ENCODE results near the gene PRIMA1. TPM values are rescaled to one million over a fixed set of nuclear protein-coding genes. Genes with fewer than 3 reads are reported as not detected.
A peak's percentile ranks its signal among the peaks of the same experiment; 100 is the strongest.

The PRIMA1 gene
- total RNA-seq, 6 experiments from 2014 or later: 0.31 to 0.95 (median 0.43) TPM; not detected in 2

DNA sequence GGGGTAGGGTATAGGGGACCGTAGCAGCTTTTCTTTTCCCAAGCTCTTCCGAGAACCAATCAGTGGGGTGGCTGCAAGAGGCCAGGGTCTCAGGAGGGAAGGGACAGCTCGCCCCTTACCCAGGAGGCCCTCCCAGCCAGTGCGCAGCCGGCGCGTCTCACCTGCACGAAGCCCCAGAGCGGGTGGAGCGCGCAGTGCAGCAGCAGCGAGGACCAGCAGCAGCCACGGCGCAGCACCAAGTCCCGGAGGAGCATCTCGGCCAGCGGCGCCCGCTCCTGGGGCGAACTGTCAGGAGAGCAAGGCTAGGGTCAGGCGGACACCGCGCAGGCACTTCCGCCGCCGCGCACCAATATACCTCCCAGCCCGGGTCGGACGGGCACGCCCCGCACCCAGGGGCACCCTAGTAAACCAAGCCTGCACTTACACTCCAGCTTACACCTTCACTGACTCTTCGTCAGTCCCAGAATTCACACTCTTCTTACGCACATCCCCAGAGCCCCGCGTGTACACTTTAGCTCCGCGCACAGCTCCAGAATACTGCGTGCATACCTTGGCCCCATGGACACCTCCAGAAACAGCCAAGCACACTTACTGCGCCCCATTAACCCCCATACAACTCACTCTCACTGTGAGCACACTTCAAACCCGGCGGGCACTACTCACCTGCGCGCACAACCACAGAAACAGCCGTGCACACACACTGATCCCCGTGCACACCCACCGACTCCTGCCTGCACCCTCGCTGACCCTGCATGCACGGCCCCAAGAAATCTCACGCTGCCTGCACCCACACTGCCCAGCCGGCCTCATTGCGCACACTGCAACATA is 606 bp downstream of the PRIMA1 start:
- no peak overlapping the region for H3K27ac ChIP-seq
- DNase-seq (no peak), ATAC-seq (peak in 1 of 4 donors; percentile 5)
- peaks cover 0 to 11% (median 0%) of the 10 kb centered on the region in 4 donors for H3K4me1 ChIP-seq
- intact Hi-C loops (cut with DNase I): no loop called here
- 12% methylated on average over 23 of the region's 52 CpGs for WGBS (ENCODE audit: insufficient coverage, low coverage, low lambda C conversion rate, missing lambda C conversion rate)
- no peak overlapping the region for H3K4me3 ChIP-seq
- no peaks in the 10 kb centered on the region for H3K9me3 ChIP-seq
- TF ChIP-seq POLR2A (IDR thresholded peaks at IDR 0.05) (no peak), CTCF (IDR thresholded peaks at IDR 0.05) (no peak)
- no peaks in the 10 kb centered on the region for H3K36me3 ChIP-seq
- H3K27me3 ChIP-seq: no peaks in the 10 kb centered on the region

DNA sequence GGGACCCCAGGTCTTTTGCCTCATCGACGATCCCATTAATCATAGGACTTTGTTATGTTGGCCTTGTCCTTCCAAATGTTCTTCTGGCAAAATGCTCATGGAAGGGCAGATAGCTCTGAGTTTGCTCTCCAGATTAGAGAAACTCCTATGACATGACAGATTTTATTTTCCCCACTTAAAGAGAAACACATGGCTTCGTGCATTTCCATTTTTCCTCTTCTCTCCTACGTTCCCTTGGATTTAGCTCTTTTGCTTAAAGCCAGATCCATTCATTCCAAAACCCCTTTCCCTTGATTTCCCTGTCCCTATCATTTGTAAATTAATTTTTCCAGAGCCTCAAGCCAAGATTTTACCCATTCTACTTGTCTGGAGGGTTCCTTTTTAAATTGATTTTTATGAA is 2.9 kb downstream of the PRIMA1 start:
- 53% methylated on average over 4 of the region's 4 CpGs for WGBS (ENCODE audit: insufficient coverage, low coverage, low lambda C conversion rate, missing lambda C conversion rate)
- no peak for ATAC-seq
- H3K27me3 ChIP-seq: no peaks in the 10 kb centered on the region
- H3K4me3 ChIP-seq: no peak overlapping the region
- H3K9me3 ChIP-seq: no peaks in the 10 kb centered on the region
- TF ChIP-seq CTCF (IDR thresholded peaks at IDR 0.05) (no peak), POLR2A (IDR thresholded peaks at IDR 0.05) (no peak)
- no peaks in the 10 kb centered on the region for H3K36me3 ChIP-seq
- DNase-seq: no peak
- H3K27ac ChIP-seq: no peak overlapping the region
- intact Hi-C loops (cut with DNase I): no loop called here
- H3K4me1 ChIP-seq: peaks cover 0 to 11% (median 0%) of the 10 kb centered on the region in 4 donors

- no peaks in the 10 kb centered on the region for H3K27me3 ChIP-seq
- H3K4me1 ChIP-seq: peaks cover 0 to 11% (median 0%) of the 10 kb centered on the region in 4 donors
- no peaks in the 10 kb centered on the region for H3K9me3 ChIP-seq
- intact Hi-C loops (cut with DNase I): no loop called here
- TF ChIP-seq POLR2A (IDR thresholded peaks at IDR 0.05) (no peak), CTCF (IDR thresholded peaks at IDR 0.05) (no peak)
- no peaks in the 10 kb centered on the region for H3K36me3 ChIP-seq
- ATAC-seq (no peak), DNase-seq (no peak)
- no peak overlapping the region for H3K27ac ChIP-seq
- 59% methylated on average over 3 of the region's 3 CpGs for WGBS (ENCODE audit: insufficient coverage, low coverage, low lambda C conversion rate, missing lambda C conversion rate)
- H3K4me3 ChIP-seq: no peak overlapping the region
Measured at GRCh38 chr14:93784878-93785277, 3.4 kb downstream of the PRIMA1 start.

- Histone ChIP-seq H3K27me3 (no peaks in the 10 kb centered on the region), H3K27ac (no peak overlapping the region), H3K4me3 (no peak overlapping the region), H3K36me3 (no peaks in the 10 kb centered on the region), H3K4me1 (no peaks in the 10 kb centered on the region), H3K9me3 (no peaks in the 10 kb centered on the region)
- DNase-seq (no peak), ATAC-seq (no peak)
- intact Hi-C loops (cut with DNase I): no loop called here
- no peak for TF ChIP-seq CTCF (IDR thresholded peaks at IDR 0.05)
- TF ChIP-seq POLR2A (IDR thresholded peaks at IDR 0.05): no peak
- WGBS (ENCODE audit: insufficient coverage, low coverage, low lambda C conversion rate, missing lambda C conversion rate): 46% methylated on average over 11 of the region's 14 CpGs
Measured at GRCh38 chr14:93780813-93781400, 7.4 kb downstream of the PRIMA1 start.
